Ovary (tissue), 9 donors: ENCODE measurements around the gene CTR9. TPM values are rescaled to one million over a fixed set of nuclear protein-coding genes. Genes with fewer than 3 reads are reported as not detected.

ENCODE experiments used
- DNase-seq, 5 donors: peaks; one replicate each; pipeline ENCODE4 v3.0.0-alpha.2; 2019 to 2020
- H3K27ac ChIP-seq, 2 donors: fragments of 200-600 bp; one replicate each; pipeline versions ENCODE4 v1.5.1 to v1.8.0; 2019 to 2022
- H3K27me3 ChIP-seq: fragments of 200-600 bp; one replicate; pipeline ENCODE4 v1.8.0; 2022
- H3K36me3 ChIP-seq: fragments of 200-600 bp; sonication (generic); one replicate; pipeline ENCODE4 v1.5.1; 2019
- H3K4me1 ChIP-seq: one replicate; pipeline ENCODE4 v1.8.1; 2013; ENCODE audit warnings: mild to moderate bottlenecking, moderate library complexity; ENCODE audit not compliant: insufficient read depth
- H3K4me3 ChIP-seq: fragments of 200-600 bp; sonication (generic); one replicate; pipeline ENCODE4 v1.5.1; 2017
- H3K9me3 ChIP-seq, 2 donors: fragments of 200-600 bp in 1 of 2; sonication (generic) in 1 of 2; one replicate each; pipeline versions ENCODE4 v1.5.1 to v1.8.1; 2013 to 2019; ENCODE audit warnings: mild to moderate bottlenecking in 1 of 2, moderate library complexity in 1 of 2
- CTCF ChIP-seq, 3 donors: fragments of 450-650 bp in 2 of 3; fragments of 200-600 bp in 1 of 3; IDR thresholded peaks; one replicate each; pipeline versions ENCODE4 v1.5.1 to v1.8.0; 2016 to 2022; ENCODE audit warnings: antibody characterized with exemption in 3 of 3, mild to moderate bottlenecking in 1 of 3
- EP300 ChIP-seq: sonication (generic); formaldehyde crosslinking; IDR thresholded peaks from one replicate; pipeline ENCODE4 v1.6.1; 2017; ENCODE audit warnings: antibody characterized with exemption
- POLR2A ChIP-seq: fragments of 450-650 bp; IDR thresholded peaks from one replicate; pipeline ENCODE4 v1.6.1; 2017; ENCODE audit warnings: antibody characterized with exemption, mild to moderate bottlenecking, moderate library complexity
- WGBS, 3 donors: extraction: QIAGEN DNeasy Blood & Tissue Kit in 1 of 3; methylation state at CpG; one replicate each; pipeline versions ENCODE4 v1.1.5 to v1.1.7; 2013 to 2017; 5-methylcytosine and 5-hydroxymethylcytosine counted together
- intact Hi-C, 4 donors: fragments of 100-400 bp; cut with DNase I; formaldehyde crosslinking; loops; one replicate each; pipeline versions ENCODE4 v1.11.0 to v1.15.1; 2022 to 2023
- polyA plus RNA-seq, 2 donors: library from polyadenylated mRNA; stranded (reverse); fragments of 200-250 nt in 1 of 2; fragments of 350-450 nt in 1 of 2; fragmentation: Illumina TruSeq in 1 of 2; extraction: RNeasy Lipid Tissue Mini Kit (QIAGEN cat#74804) in 1 of 2; gene quantifications; one replicate each; pipeline ENCODE4 v1.2.3, GENCODE V29; 2013 to 2014
- total RNA-seq, 7 donors: library from RNA; depleted of rRNA in 2 of 7; stranded (reverse); fragments of >200 nt in 2 of 7; fragmentation: NEBNext Ultra II Directional in 3 of 7; extraction: Animal tissue kit (Norgen Biotek cat#: 25700) in 3 of 7; gene quantifications; one replicate each; pipeline versions ENCODE4 v1.1.0 to v1.2.4, GENCODE V29; 2016 to 2023
- donor health status: DM: no; HTN: no; CAD: no; lungs with moderate emphysema.
- donor health status: DM: no; HTN: no; CAD: no.
- donor health status: Bipolar disorder and iron deficiency.
- donor health status: DM: yes; HTN: yes; CAD: no.
- donor health status: DM: no; HTN: no; CAD: no.
- donor health status: DM: yes; HTN: yes; CAD: no.

CTR9 gene
- total and polyA plus RNA-seq, 9 donors: 18.0 to 40.6 (median 32.1) TPM

GRCh38 chr11:10720881-10721376 lies 30.1 kb upstream of the CTR9 start:
- Histone ChIP-seq H3K27ac (no peak overlapping the region), H3K9me3 (no peaks in the 10 kb centered on the region), H3K27me3 (no peaks in the 10 kb centered on the region), H3K4me1 (no peaks in the 10 kb centered on the region), H3K36me3 (no peaks in the 10 kb centered on the region), H3K4me3 (no peak overlapping the region)
- WGBS, 3 donors: 94 to 97% (median 96%) methylated on average over 2 of the region's 2 CpGs
- DNase-seq: no peak
- TF ChIP-seq CTCF (IDR thresholded peaks at IDR 0.05) (no peak), POLR2A (no peak), EP300 (no peak)
- intact Hi-C loops: no loop called here

- no peak for DNase-seq
- no peak overlapping the region for H3K4me3 ChIP-seq
- H3K9me3 ChIP-seq: no peaks in the 10 kb centered on the region
- no peaks in the 10 kb centered on the region for H3K4me1 ChIP-seq
- no peaks in the 10 kb centered on the region for H3K27me3 ChIP-seq
- TF ChIP-seq POLR2A: no peak
- no peak for TF ChIP-seq CTCF (IDR thresholded peaks at IDR 0.05)
- no peak for TF ChIP-seq EP300
- intact Hi-C loops: no loop called here
- no peaks in the 10 kb centered on the region for H3K36me3 ChIP-seq
- 49 to 63% (median 58%) methylated on average over 4 of the region's 4 CpGs for WGBS, 3 donors
- no peak overlapping the region for H3K27ac ChIP-seq
Observed at GRCh38 chr11:10722307-10722706, 28.7 kb upstream of the CTR9 start.

GRCh38 chr11:10725114-10725906 lies 25.7 kb upstream of the CTR9 start:
- TF ChIP-seq EP300: no peak
- TF ChIP-seq CTCF (IDR thresholded peaks at IDR 0.05): no peak
- no peak for TF ChIP-seq POLR2A
- no peak for DNase-seq
- no peaks in the 10 kb centered on the region for H3K36me3 ChIP-seq
- H3K4me1 ChIP-seq: peaks cover 3% of the 10 kb centered on the region
- no peak overlapping the region for H3K27ac ChIP-seq
- H3K27me3 ChIP-seq: no peaks in the 10 kb centered on the region
- intact Hi-C loops: loop anchor here in 1 of 4 donors (5.0 kb wide), 1 partner anchor 33 kb away; the partner anchor contains the start of gene IRAG1
- H3K9me3 ChIP-seq: no peaks in the 10 kb centered on the region
- no peak overlapping the region for H3K4me3 ChIP-seq
- 90 to 95% (median 91%) methylated on average over 9 of the region's 9 CpGs for whole genome bisulfite sequencing, 3 donors

GRCh38 chr11:10725907-10726253 lies 25.2 kb upstream of the CTR9 start:
- intact Hi-C loops: loop anchor here in 1 of 4 donors (5.0 kb wide), 1 partner anchor 34 kb away; the partner anchor contains the start of gene IRAG1
- Histone ChIP-seq H3K4me1 (peaks cover 3% of the 10 kb centered on the region), H3K27ac (no peak overlapping the region), H3K4me3 (no peak overlapping the region), H3K9me3 (no peaks in the 10 kb centered on the region), H3K27me3 (no peaks in the 10 kb centered on the region), H3K36me3 (no peaks in the 10 kb centered on the region)
- DNase-seq: no peak
- TF ChIP-seq CTCF (IDR thresholded peaks at IDR 0.05) (no peak), POLR2A (no peak), EP300 (no peak)
